ENCODE data around the gene TRAPPC8. TPM values are rescaled to one million over a fixed set of nuclear protein-coding genes. Genes with fewer than 3 reads are reported as not detected.

The TRAPPC8 gene
- total RNA-seq, 2 experiments from 2014 or later, result 39.6 to 46.1 TPM

- H3K4me3 Mint-ChIP-seq, result no peak overlapping the region
- H3K27me3 Mint-ChIP-seq, result no peaks in the 10 kb centered on the region
- DNase-seq (no peak), ATAC-seq (ENCODE audit: low read depth) (no peak)
- H3K9me3 Mint-ChIP-seq, result no peaks in the 10 kb centered on the region
- H3K36me3 Mint-ChIP-seq, result no peaks in the 10 kb centered on the region
- POLR2A ChIA-PET, result no interaction called here
- H3K4me1 Mint-ChIP-seq, result no peaks in the 10 kb centered on the region
- no peak overlapping the region for H3K27ac Mint-ChIP-seq
These were observed 150.9 kb downstream of the TRAPPC8 start for GRCh38 chr18:31791817-31792579.

- no peaks in the 10 kb centered on the region for H3K27me3 Mint-ChIP-seq
- H3K27ac Mint-ChIP-seq, result no peak overlapping the region
- no peaks in the 10 kb centered on the region for H3K9me3 Mint-ChIP-seq
- no peaks in the 10 kb centered on the region for H3K36me3 Mint-ChIP-seq
- no peak overlapping the region for H3K4me3 Mint-ChIP-seq
- no peak for DNase-seq
- no peak for ATAC-seq (ENCODE audit: low read depth)
- H3K4me1 Mint-ChIP-seq, result no peaks in the 10 kb centered on the region
- POLR2A ChIA-PET, result no interaction called here
These were observed 153.5 kb downstream of the TRAPPC8 start for GRCh38 chr18:31789409-31789808.

- peaks cover 10% of the 10 kb centered on the region for H3K9me3 Mint-ChIP-seq
- no peaks in the 10 kb centered on the region for H3K27me3 Mint-ChIP-seq
- POLR2A ChIA-PET, result no interaction called here
- no peak overlapping the region for H3K27ac Mint-ChIP-seq
- no peaks in the 10 kb centered on the region for H3K4me1 Mint-ChIP-seq
- H3K36me3 Mint-ChIP-seq, result no peaks in the 10 kb centered on the region
- no peak overlapping the region for H3K4me3 Mint-ChIP-seq
- DNase-seq (no peak), ATAC-seq (ENCODE audit: low read depth) (no peak)
These were observed 159.9 kb downstream of the TRAPPC8 start for GRCh38 chr18:31783059-31783458.

Other genes starting within 250 kb of the TRAPPC8 start
- under 1 TPM in 1 of 2 experiments, not detected in 1; 0.28 TPM for gene SLC25A52, start 182.2 kb downstream of the TRAPPC8 start, total RNA-seq
- gene RNF125, start 75.7 kb upstream of the TRAPPC8 start, total RNA-seq, result 10 to 100 TPM; 29.0 to 31.2 TPM
- gene RNF138, start 148.7 kb upstream of the TRAPPC8 start, total RNA-seq, result 10 to 100 TPM; 83.6 to 86.7 TPM
- gene MEP1B, start 246.9 kb upstream of the TRAPPC8 start, total RNA-seq, result not detected